T-cell (primary cell): Measurements from ENCODE around the gene RBM15. TPM values are rescaled to one million over a fixed set of nuclear protein-coding genes. Genes with fewer than 3 reads are reported as not detected.
A peak's percentile ranks its signal among the peaks of the same experiment; 100 is the strongest.

Source experiments
- ATAC-seq, 4 experiments: fragments of 200-7000 bp in 3 of 4; fragments of 150-1000 bp in 1 of 4; cut with Tn5 transposase; replicated peaks in 1 of 4; 1 replicate in 3 of 4; 2 replicates in 1 of 4; pipeline ENCODE4 v1.10.0; 2021; ENCODE audit warnings: moderate library complexity in 3 of 4, mild to moderate bottlenecking in 2 of 4, moderate number of reproducible peaks in 1 of 4
- CTCF ChIA-PET, 2 donors: fragments of 300-600 bp; sonication (Branson Sonifier 250); formaldehyde crosslinking; loops; one replicate each; lab custom pipeline; 2022; ENCODE audit warnings: antibody characterized with exemption in 2 of 2; lab: Charles Lee
- POLR2A ChIA-PET, 2 donors: fragments of 300-600 bp; sonication (Branson Sonifier 250); formaldehyde crosslinking; loops; one replicate each; lab custom pipeline; 2022; ENCODE audit warnings: antibody characterized with exemption in 2 of 2; lab: Charles Lee
- DNase-seq, 35 experiments: peaks; one replicate each; pipeline versions ENCODE4 v3.0.0 to v3.0.0-alpha.2; 2013 to 2023
- H3K27ac ChIP-seq: one replicate; pipeline ENCODE4 v1.5.1; 2013; ENCODE audit warnings: low read length
- H3K27me3 ChIP-seq, 2 experiments: replicated peaks in 1 of 2; 1 replicate in 1 of 2; 2 replicates in 1 of 2; pipeline versions ENCODE4 v1.6.1 to v1.7.0; 2013; ENCODE audit warnings: low read length in 1 of 2, mixed read lengths in 1 of 2; ENCODE audit not compliant: control insufficient read depth in 2 of 2, insufficient read depth in 2 of 2; ENCODE audit errors: extremely low read depth in 1 of 2
- H3K36me3 ChIP-seq, 2 donors: 1 replicate in 1 of 2; 2 replicates in 1 of 2; pipeline versions ENCODE4 v1.6.1 to v1.7.0; 2013; ENCODE audit warnings: low read length in 1 of 2; ENCODE audit not compliant: control insufficient read depth in 2 of 2, insufficient read depth in 1 of 2; ENCODE audit errors: extremely low read depth in 1 of 2
- H3K4me1 ChIP-seq, 2 experiments: 1 replicate in 1 of 2; 2 replicates in 1 of 2; pipeline versions ENCODE4 v1.6.1 to v1.7.0; 2013; ENCODE audit warnings: low read length in 2 of 2, mixed read lengths in 1 of 2; ENCODE audit not compliant: insufficient read depth in 2 of 2, control insufficient read depth in 1 of 2; ENCODE audit errors: extremely low read depth in 1 of 2
- H3K4me3 ChIP-seq, 2 donors: 1 replicate in 1 of 2; 2 replicates in 1 of 2; pipeline versions ENCODE4 v1.5.1 to v1.7.0; 2013; ENCODE audit warnings: mild to moderate bottlenecking in 2 of 2, low read length in 1 of 2, moderate library complexity in 1 of 2; ENCODE audit not compliant: control insufficient read depth in 1 of 2; ENCODE audit errors: extremely low read depth in 1 of 2
- H3K9me3 ChIP-seq: 2 replicates; pipeline ENCODE4 v1.7.0; 2013
- H3K27ac Mint-ChIP-seq, 2 donors: one replicate each; pipeline ENCODE4 v1.8.0; 2020 to 2021; ENCODE audit warnings: mild to moderate bottlenecking in 2 of 2, mixed read lengths in 2 of 2
- H3K27me3 Mint-ChIP-seq, 2 donors: one replicate each; pipeline ENCODE4 v1.8.0; 2021 to 2022; ENCODE audit warnings: mixed read lengths in 2 of 2
- H3K36me3 Mint-ChIP-seq: one replicate; pipeline ENCODE4 v1.8.0; 2021; ENCODE audit warnings: mixed read lengths
- H3K4me1 Mint-ChIP-seq, 3 donors: one replicate each; pipeline ENCODE4 v1.8.0; 2020 to 2022; ENCODE audit warnings: mixed read lengths in 3 of 3, mild to moderate bottlenecking in 1 of 3
- H3K4me3 Mint-ChIP-seq, 3 donors: one replicate each; pipeline ENCODE4 v1.8.0; 2020 to 2022; ENCODE audit warnings: mild to moderate bottlenecking in 3 of 3, mixed read lengths in 3 of 3, moderate library complexity in 3 of 3
- H3K9me3 Mint-ChIP-seq, 3 donors: one replicate each; pipeline ENCODE4 v1.8.0; 2020 to 2022; ENCODE audit warnings: mixed read lengths in 3 of 3
- WGBS: methylation state at CpG from one replicate; pipeline ENCODE4 v1.1.5; 2013; ENCODE audit warnings: missing lambda C conversion rate; ENCODE audit not compliant: insufficient coverage; 5-methylcytosine and 5-hydroxymethylcytosine counted together
- total RNA-seq, 35 experiments: library from RNA in 6 of 35; stranded (reverse) in 6 of 35; fragments of 120-200 nt in 1 of 35; gene quantifications; one replicate each; pipeline versions ENCODE4 v1.2.1 to v1.2.4 and lab custom pipeline; 2013 to 2026

RBM15 gene
- total RNA-seq, 5 donors from 2014 or later (not counting 1 experiment from before 2014, with no cell fraction given): 41.1 to 46.0 (median 43.7) TPM

- Mint-ChIP-seq H3K27ac (no peak overlapping the region), H3K4me3 (no peak overlapping the region), H3K4me1 (no peaks in the 10 kb centered on the region), H3K27me3 (no peaks in the 10 kb centered on the region), H3K36me3 (peaks cover 9% of the 10 kb centered on the region), H3K9me3 (no peaks in the 10 kb centered on the region)
- no peak for DNase-seq
- H3K9me3 ChIP-seq: no peaks in the 10 kb centered on the region
- ChIA-PET POLR2A (interaction anchor here in 1 of 2 donors (0.6 kb wide), 1 partner anchor 570 kb away, joined by 8 read pairs; no protein-coding TSS in a partner anchor), CTCF (interaction anchor here in 1 of 2 donors (1.2 kb wide), 1 partner anchor 124 kb away, joined by 3 read pairs; no protein-coding TSS in a partner anchor)
- no peaks in the 10 kb centered on the region for H3K36me3 ChIP-seq
- H3K4me1 ChIP-seq: no peaks in the 10 kb centered on the region
- H3K4me3 ChIP-seq: no peak overlapping the region
- no peak overlapping the region for H3K27ac ChIP-seq
- H3K27me3 ChIP-seq: no peaks in the 10 kb centered on the region
- no peak for ATAC-seq
Measured at GRCh38 chr1:110328274-110328673, 10.9 kb upstream of the RBM15 start.

GRCh38 chr1:110328700-110329099 lies 10.5 kb upstream of the RBM15 start:
- ChIA-PET POLR2A (interaction anchor here in 1 of 2 donors (0.6 kb wide), 1 partner anchor 569 kb away, joined by 8 read pairs; no protein-coding TSS in a partner anchor), CTCF (interaction anchor here in 1 of 2 donors (1.2 kb wide), 1 partner anchor 125 kb away, joined by 3 read pairs; no protein-coding TSS in a partner anchor)
- no peak overlapping the region for H3K27ac Mint-ChIP-seq
- no peaks in the 10 kb centered on the region for H3K27me3 Mint-ChIP-seq
- H3K27me3 ChIP-seq: no peaks in the 10 kb centered on the region
- H3K4me1 Mint-ChIP-seq: no peaks in the 10 kb centered on the region
- peaks cover 9% of the 10 kb centered on the region for H3K36me3 Mint-ChIP-seq
- 86% methylated on average over 1 of the region's 3 CpGs for WGBS
- no peaks in the 10 kb centered on the region for H3K9me3 Mint-ChIP-seq
- no peak overlapping the region for H3K4me3 Mint-ChIP-seq
- ATAC-seq (no peak), DNase-seq (no peak)
- H3K4me1 ChIP-seq: no peaks in the 10 kb centered on the region
- no peaks in the 10 kb centered on the region for H3K36me3 ChIP-seq
- H3K4me3 ChIP-seq: no peak overlapping the region
- H3K27ac ChIP-seq: no peak overlapping the region
- no peaks in the 10 kb centered on the region for H3K9me3 ChIP-seq

DNA sequence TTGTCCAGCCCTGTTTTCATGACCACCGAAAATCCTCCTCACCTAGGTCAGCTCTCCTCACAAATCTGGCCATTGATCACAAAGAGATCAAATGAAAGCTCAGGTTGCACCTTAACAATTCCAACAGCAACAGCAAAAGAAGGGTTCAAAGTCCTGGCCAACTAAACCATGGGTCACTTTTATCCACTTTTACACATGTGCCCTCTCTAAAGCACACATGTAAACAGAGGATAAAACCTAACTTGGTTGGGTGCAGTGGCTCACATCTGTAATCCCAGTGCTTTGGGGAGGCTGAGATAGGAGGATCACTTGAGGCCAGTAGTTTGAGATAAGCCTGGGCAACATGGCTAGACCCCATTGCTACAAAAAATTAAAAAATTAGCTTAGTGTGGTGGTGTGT lies 3.9 kb upstream of the RBM15 start:
- H3K4me3 ChIP-seq: no peak overlapping the region
- H3K4me1 Mint-ChIP-seq: peaks cover 18 to 26% (median 20%) of the 10 kb centered on the region in 3 donors
- ChIA-PET POLR2A (interaction anchor here in 1 of 2 donors (0.5 to 0.6 kb wide), 2 partner anchors 64 to 297 kb away, joined by 3 to 4 read pairs; no protein-coding TSS in a partner anchor), CTCF (interaction anchor here (0.6 to 4.6 kb wide), 6 partner anchors 23 to 161 kb away, joined by 3 to 25 read pairs (median 4); partner anchors contain the start of gene LAMTOR5 (in 1 of the 2))
- H3K36me3 ChIP-seq: no peaks in the 10 kb centered on the region
- no peak overlapping the region for H3K27ac Mint-ChIP-seq
- H3K9me3 Mint-ChIP-seq: no peaks in the 10 kb centered on the region
- no peaks in the 10 kb centered on the region for H3K27me3 Mint-ChIP-seq
- H3K4me1 ChIP-seq: peaks cover 7 to 11% of the 10 kb centered on the region in 2 experiments
- peaks cover under 1% of the 10 kb centered on the region for H3K36me3 Mint-ChIP-seq
- DNase-seq: no peak
- ATAC-seq: no peak
- H3K27ac ChIP-seq: no peak overlapping the region
- H3K4me3 Mint-ChIP-seq: no peak overlapping the region
- H3K9me3 ChIP-seq: no peaks in the 10 kb centered on the region
- no peaks in the 10 kb centered on the region for H3K27me3 ChIP-seq
- WGBS: 67% methylated on average over 1 of the region's 1 CpG

GRCh38 chr1:110336300-110337039 lies 2.7 kb upstream of the RBM15 start:
- Mint-ChIP-seq H3K9me3 (no peaks in the 10 kb centered on the region), H3K27me3 (no peaks in the 10 kb centered on the region), H3K27ac (peak overlapping the region; percentile 70 to 89), H3K4me3 (peak overlapping the region in 2 of 3 donors; percentile 61 to 64), H3K36me3 (peaks cover 8% of the 10 kb centered on the region), H3K4me1 (peaks cover 30 to 38% (median 32%) of the 10 kb centered on the region in 3 donors)
- DNase-seq: no peak
- Histone ChIP-seq H3K9me3 (no peaks in the 10 kb centered on the region), H3K27me3 (no peaks in the 10 kb centered on the region), H3K27ac (peak overlapping the region; percentile 98), H3K36me3 (peaks cover 0 to 9% of the 10 kb centered on the region in 2 donors), H3K4me3 (no peak overlapping the region), H3K4me1 (peaks cover 12 to 23% of the 10 kb centered on the region in 2 experiments)
- ATAC-seq: no peak
- POLR2A ChIA-PET: no interaction called here
- WGBS: no CpG with 5 or more reads among the region's 1 CpG
- CTCF ChIA-PET: interaction anchor here (0.7 to 4.6 kb wide), 7 partner anchors 10 to 133 kb away, joined by 3 to 25 read pairs (median 5); partner anchors contain the start of gene LAMTOR5 (in 1 of the 2)

DNA sequence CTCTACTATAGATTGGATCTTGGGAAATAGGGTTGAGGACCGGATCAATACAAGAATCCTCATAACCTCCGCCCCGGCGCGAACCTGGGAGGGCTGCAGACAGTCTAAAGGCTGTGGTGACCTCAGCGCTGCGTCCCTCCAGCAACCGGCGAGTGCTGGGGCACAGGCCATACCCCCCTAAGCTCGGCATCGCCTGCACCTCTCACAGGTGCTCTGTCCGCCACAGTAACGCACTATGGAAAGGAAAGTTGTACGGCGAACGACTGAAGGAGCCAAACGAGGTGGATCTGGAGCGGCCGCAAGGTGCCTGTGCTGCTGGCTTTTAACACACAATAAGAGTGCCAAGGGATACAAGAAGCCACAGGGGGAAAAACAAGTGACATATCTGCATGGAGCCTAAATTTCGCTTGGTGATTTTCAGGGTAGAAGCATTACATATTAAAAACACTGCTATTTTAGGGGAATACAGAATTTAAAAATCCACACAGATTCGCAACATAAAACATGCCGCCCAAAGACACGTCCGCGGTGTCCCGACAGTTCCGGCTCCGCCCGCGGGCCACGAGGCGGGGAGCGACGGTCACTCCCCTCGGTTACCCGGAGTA lies 1.4 kb upstream of the RBM15 start:
- H3K27me3 Mint-ChIP-seq: no peaks in the 10 kb centered on the region
- Histone ChIP-seq H3K9me3 (no peaks in the 10 kb centered on the region), H3K36me3 (peaks cover 0 to 16% of the 10 kb centered on the region in 2 donors), H3K4me1 (peaks cover 26 to 30% of the 10 kb centered on the region in 2 experiments), H3K4me3 (peak overlapping the region; percentile 98), H3K27me3 (no peaks in the 10 kb centered on the region), H3K27ac (peak overlapping the region; percentile 98)
- POLR2A ChIA-PET: interaction anchor here in 1 of 2 donors (1.9 to 2.1 kb wide), 2 partner anchors 11 to 71 kb away, joined by 5 read pairs; no protein-coding TSS in a partner anchor
- no peak overlapping the region for H3K4me3 Mint-ChIP-seq
- DNase-seq: peak in 22 of 35 experiments; percentile 3 to 40 (median 18)
- no peak for ATAC-seq
- H3K9me3 Mint-ChIP-seq: no peaks in the 10 kb centered on the region
- WGBS: under 1% methylated on average over 29 of the region's 36 CpGs
- no peak overlapping the region for H3K27ac Mint-ChIP-seq
- H3K4me1 Mint-ChIP-seq: peaks cover 44 to 51% (median 45%) of the 10 kb centered on the region in 3 donors
- peaks cover 13% of the 10 kb centered on the region for H3K36me3 Mint-ChIP-seq
- CTCF ChIA-PET: interaction anchor here (0.7 to 4.6 kb wide), 15 partner anchors 8 to 308 kb away, joined by 3 to 47 read pairs (median 4); partner anchors contain the start of genes KCNC4 (in 1 of the 2) and LAMTOR5 (in 1 of the 2)
